Measurements from ENCODE around the gene HYAL2.

GRCh38 chr3:50327943-50328691 is 5.6 kb upstream of the HYAL2 start, which contains the start of gene TUSC2:
- TF ChIP-seq EZH2phosphoT487 (IDR thresholded peaks at IDR 0.05; ENCODE audit: borderline replicate concordance): no peak
- TF ChIP-seq, protein P1, sequence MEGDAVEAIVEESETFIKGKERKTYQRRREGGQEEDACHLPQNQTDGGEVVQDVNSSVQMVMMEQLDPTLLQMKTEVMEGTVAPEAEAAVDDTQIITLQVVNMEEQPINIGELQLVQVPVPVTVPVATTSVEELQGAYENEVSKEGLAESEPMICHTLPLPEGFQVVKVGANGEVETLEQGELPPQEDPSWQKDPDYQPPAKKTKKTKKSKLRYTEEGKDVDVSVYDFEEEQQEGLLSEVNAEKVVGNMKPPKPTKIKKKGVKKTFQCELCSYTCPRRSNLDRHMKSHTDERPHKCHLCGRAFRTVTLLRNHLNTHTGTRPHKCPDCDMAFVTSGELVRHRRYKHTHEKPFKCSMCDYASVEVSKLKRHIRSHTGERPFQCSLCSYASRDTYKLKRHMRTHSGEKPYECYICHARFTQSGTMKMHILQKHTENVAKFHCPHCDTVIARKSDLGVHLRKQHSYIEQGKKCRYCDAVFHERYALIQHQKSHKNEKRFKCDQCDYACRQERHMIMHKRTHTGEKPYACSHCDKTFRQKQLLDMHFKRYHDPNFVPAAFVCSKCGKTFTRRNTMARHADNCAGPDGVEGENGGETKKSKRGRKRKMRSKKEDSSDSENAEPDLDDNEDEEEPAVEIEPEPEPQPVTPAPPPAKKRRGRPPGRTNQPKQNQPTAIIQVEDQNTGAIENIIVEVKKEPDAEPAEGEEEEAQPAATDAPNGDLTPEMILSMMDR (conservative IDR thresholded peaks at IDR 0.05; ENCODE audit: low read length): no peak
